Measurements from ENCODE around the gene HIVEP1.

The HIVEP1 gene

DNA sequence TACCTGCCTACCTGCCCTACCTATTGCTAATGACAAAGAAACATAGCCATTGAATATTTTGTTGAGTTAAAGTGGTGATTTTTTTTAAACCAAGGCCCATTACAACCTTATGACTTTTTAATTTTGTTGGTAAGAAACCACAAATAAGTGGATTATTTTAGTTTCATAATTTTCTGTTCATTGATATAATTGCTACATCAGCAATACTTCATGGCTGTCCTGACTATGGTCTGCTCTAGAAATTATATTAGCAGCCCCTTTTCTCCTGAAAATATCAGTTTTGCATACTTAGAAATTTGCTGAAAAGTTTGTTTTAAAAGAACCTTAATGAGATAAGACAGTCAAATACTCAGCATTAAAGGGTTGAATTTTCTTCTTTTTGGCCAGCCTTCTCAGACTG lies 106.5 kb downstream of the HIVEP1 start:
- no peak for DNase-seq (ENCODE audit: low read depth)
- TF ChIP-seq, protein P1, sequence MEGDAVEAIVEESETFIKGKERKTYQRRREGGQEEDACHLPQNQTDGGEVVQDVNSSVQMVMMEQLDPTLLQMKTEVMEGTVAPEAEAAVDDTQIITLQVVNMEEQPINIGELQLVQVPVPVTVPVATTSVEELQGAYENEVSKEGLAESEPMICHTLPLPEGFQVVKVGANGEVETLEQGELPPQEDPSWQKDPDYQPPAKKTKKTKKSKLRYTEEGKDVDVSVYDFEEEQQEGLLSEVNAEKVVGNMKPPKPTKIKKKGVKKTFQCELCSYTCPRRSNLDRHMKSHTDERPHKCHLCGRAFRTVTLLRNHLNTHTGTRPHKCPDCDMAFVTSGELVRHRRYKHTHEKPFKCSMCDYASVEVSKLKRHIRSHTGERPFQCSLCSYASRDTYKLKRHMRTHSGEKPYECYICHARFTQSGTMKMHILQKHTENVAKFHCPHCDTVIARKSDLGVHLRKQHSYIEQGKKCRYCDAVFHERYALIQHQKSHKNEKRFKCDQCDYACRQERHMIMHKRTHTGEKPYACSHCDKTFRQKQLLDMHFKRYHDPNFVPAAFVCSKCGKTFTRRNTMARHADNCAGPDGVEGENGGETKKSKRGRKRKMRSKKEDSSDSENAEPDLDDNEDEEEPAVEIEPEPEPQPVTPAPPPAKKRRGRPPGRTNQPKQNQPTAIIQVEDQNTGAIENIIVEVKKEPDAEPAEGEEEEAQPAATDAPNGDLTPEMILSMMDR (conservative IDR thresholded peaks at IDR 0.05; ENCODE audit: low read depth, low read length) = no peak
- H3K4me3 ChIP-seq (ENCODE audit: low read depth, low read length) = no peak overlapping the region

DNA sequence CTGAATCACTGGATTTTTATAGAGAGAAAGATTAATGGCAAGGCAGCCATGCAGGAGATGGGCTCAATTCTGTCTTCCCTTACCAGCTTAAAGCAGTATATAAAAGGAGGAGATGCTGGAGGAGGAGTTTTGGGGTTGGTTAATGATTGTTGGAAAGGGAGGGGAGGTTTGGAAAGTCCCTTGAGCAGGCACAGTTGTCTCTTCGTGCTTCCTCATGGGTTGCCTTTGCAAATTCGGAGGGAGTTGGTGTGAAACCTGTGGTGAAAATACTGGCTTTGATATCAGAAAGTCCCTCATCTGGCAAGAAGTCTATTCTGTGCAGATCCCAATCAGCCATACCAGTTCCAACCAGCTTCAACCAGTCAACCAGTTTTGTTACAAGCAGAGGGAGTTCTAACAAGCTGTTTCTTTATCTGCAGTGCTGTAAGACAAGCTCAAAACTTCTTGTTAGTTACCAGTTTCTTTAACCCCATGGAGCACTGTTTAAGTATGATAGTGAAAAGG lies 107.0 kb downstream of the HIVEP1 start:
- DNase-seq (ENCODE audit: low read depth) = no peak
- TF ChIP-seq, protein P1 (conservative IDR thresholded peaks at IDR 0.05; ENCODE audit: low read depth, low read length) = no peak
- H3K4me3 ChIP-seq (ENCODE audit: low read depth, low read length) = no peak overlapping the region

DNA sequence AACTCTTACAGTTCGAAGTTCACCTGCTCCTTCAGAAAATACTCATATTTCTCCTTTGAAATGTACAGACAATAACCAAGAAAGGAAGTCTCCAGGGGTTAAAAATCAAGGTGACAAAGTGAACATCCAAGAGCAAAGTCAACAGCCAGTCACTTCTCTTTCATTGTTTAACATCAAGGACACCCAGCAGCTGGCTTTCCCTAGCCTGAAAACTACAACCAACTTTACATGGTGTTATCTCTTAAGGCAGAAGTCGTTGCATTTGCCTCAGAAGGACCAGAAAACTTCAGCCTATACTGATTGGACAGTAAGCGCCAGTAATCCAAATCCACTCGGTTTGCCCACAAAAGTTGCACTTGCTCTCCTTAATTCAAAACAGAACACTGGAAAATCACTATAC lies 113.3 kb downstream of the HIVEP1 start:
- no peak overlapping the region for H3K4me3 ChIP-seq (ENCODE audit: low read depth, low read length)
- no peak for DNase-seq (ENCODE audit: low read depth)
- TF ChIP-seq, protein P1 (conservative IDR thresholded peaks at IDR 0.05; ENCODE audit: low read depth, low read length) = no peak

DNA sequence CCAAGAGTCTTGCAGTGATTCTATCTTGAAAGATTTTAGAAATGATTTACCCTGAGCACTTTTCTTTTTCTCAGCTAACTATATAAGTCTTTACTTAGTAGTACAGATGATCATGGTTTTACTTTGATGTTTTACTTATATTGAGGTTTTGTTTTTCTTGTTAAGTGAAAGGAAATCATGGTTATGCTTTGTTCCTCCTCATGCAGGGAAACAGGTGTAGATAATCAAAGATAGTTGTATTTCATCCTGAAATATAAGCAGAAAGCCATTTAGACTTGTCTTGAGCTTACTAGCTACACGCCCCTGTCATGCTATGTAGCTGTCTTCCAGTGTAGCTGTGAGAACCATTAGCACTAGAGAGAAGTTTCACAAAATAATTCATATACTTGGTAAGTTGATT lies 113.9 kb downstream of the HIVEP1 start:
- DNase-seq (ENCODE audit: low read depth) = no peak
- H3K4me3 ChIP-seq (ENCODE audit: low read depth, low read length) = no peak overlapping the region
- TF ChIP-seq, protein P1 (conservative IDR thresholded peaks at IDR 0.05; ENCODE audit: low read depth, low read length) = no peak

DNA sequence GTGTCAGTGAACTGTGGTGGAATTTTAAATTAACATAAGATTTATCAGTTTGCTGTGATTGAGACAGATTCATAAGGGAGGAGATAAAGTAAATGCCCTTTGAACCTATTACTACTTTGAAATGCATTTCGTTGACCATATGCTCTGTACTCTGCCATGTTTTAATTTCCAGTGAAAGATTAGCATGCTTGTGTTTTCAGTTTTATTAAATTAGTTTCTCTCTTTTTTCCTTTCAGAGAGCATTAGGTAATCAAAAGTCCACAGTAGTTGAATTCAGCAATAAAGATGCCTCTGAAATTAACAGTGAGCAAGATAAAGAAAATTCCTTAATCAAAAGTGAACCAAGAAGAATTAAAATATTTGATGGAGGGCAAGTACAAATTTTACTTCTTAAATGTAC lies 117.4 kb downstream of the HIVEP1 start:
- TF ChIP-seq, protein P1 (conservative IDR thresholded peaks at IDR 0.05; ENCODE audit: low read depth, low read length) = no peak
- no peak for DNase-seq (ENCODE audit: low read depth)
- H3K4me3 ChIP-seq (ENCODE audit: low read depth, low read length) = no peak overlapping the region

DNA sequence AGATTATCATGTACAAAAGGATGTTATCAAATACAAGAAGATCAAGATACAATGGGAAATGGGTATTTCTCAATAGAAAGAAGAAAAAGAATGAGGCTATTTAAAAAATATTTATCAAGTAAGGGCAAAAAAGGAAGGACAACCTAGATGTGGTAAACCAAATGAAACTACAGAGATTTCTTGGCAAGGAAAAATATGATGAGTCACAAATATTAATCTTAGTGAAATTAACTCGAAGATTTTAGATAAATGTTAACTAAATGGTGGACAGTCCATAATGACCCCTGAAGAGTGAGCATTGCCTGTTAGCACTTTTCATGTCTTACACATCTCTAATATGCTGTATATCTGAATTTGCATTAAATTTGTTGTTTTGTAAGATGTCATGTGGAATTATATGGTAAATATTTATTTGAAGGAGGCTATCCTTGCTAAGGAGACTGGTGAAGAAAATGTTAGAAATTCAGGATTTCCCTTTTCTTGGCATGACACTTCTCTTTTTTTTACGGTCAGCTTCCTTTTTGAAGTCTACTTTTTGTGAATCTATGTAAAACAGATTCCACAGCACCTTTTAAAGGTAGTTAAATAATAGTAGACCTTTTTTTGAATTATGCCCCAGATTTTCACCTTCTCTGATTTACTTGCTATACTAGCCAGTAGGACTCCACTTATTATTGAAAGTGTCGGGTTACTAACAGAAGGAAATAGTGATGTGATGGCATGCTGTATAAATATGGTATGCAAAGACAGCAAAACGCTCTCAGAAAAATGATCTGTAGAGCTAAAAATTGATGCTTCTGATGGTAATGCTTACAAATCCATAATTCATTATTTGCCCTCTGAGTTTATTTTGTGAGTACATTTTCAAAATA lies 120.5 kb downstream of the HIVEP1 start:
- TF ChIP-seq, protein P1 (conservative IDR thresholded peaks at IDR 0.05; ENCODE audit: low read depth, low read length) = no peak
- DNase-seq (ENCODE audit: low read depth) = peak; percentile 54
- H3K4me3 ChIP-seq (ENCODE audit: low read depth, low read length) = no peak overlapping the region

DNA sequence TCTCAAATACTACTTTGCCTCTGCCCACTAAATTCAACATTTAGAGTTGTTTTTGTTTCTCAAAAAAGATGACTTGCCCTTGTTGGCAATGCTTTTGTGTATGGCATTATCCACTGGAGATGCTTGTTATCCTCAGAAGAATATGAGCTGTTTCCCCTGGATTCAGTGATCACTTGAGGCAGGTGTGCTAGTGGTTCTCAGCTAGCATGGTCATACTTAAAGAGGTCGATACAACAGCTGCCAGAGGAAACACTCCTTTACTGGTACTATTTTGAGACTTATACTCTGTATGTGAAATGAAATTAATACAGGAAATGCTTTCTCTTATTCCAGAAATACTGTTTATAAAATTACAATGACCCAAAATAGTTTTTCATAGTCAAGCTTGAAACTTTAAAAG lies 122.5 kb downstream of the HIVEP1 start:
- TF ChIP-seq, protein P1 (conservative IDR thresholded peaks at IDR 0.05; ENCODE audit: low read depth, low read length) = no peak
- DNase-seq (ENCODE audit: low read depth) = no peak
- no peak overlapping the region for H3K4me3 ChIP-seq (ENCODE audit: low read depth, low read length)

Data from choroid plexus epithelial cell (primary cell).